ENCODE measurements around the gene SNX30.
A peak's percentile ranks its signal among the peaks of the same experiment; 100 is the strongest.

The SNX30 gene

DNA sequence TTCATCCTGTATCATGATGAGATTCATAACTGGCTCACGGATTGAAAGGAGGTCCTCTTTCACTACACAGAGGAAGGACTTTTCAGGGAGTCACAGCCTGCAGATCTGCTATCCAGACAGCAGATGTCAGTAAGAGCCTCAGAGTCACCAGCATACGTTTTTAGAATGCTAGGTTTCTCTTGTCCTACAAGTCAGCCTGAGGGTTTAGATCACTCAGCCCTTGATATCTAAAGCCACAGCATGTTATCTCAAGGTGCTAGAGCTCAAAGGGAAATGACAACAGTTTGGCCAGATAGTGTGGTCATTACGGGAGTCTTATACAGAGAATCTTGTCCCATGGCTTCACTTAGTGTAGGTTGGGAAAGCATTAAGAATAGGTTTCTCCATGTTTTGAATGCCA, 171.0 kb downstream of the SNX30 start:
- peak in 10 of 56 donors; percentile 0 to 28 (median 8) for DNase-seq

Measured in amygdala (tissue), 56 donors.